Thyroid gland (tissue), 4 donors: ENCODE measurements around the gene KCTD1.

ENCODE experiments used
- POLR2A ChIP-seq, 2 donors: fragments of 450-650 bp; IDR thresholded peaks; one replicate each; pipeline ENCODE4 v1.6.1; 2017; ENCODE audit warnings: antibody characterized with exemption in 2 of 2, mild to moderate bottlenecking in 2 of 2, moderate library complexity in 1 of 2
- TF ChIP-seq, protein P1 (sequence below), 6 experiments: fragments of 200-600 bp in 3 of 6; fragments of 450-650 bp in 3 of 6; sonication (generic) in 3 of 6; IDR thresholded peaks; one replicate each; pipeline ENCODE4 v1.5.1; 2016 to 2019; ENCODE audit warnings: antibody characterized with exemption in 6 of 6, mild to moderate bottlenecking in 2 of 6, inconsistent platforms in 1 of 6, moderate library complexity in 1 of 6

DNA sequence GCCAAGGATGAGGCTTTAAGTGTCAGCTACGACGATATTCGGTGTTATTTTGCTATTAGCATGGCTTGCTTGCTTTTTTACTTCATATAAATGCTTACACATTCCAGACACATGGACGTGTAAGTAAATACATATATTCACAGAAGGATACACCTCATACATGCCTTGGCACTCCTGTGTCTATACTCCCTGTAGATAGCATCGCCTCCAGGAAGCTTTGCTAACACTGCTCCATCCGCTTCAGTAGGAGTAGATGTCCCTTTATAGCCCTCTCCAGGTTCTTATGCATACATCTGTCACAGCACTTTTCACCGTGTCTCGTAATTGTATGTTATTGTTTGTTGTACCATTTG is 27.5 kb upstream of the KCTD1 start:
- TF ChIP-seq, protein P1, sequence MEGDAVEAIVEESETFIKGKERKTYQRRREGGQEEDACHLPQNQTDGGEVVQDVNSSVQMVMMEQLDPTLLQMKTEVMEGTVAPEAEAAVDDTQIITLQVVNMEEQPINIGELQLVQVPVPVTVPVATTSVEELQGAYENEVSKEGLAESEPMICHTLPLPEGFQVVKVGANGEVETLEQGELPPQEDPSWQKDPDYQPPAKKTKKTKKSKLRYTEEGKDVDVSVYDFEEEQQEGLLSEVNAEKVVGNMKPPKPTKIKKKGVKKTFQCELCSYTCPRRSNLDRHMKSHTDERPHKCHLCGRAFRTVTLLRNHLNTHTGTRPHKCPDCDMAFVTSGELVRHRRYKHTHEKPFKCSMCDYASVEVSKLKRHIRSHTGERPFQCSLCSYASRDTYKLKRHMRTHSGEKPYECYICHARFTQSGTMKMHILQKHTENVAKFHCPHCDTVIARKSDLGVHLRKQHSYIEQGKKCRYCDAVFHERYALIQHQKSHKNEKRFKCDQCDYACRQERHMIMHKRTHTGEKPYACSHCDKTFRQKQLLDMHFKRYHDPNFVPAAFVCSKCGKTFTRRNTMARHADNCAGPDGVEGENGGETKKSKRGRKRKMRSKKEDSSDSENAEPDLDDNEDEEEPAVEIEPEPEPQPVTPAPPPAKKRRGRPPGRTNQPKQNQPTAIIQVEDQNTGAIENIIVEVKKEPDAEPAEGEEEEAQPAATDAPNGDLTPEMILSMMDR (IDR thresholded peaks at IDR 0.05), result no peak
- no peak for TF ChIP-seq POLR2A (IDR thresholded peaks at IDR 0.05)
